ENCODE results near the gene SEPHS1. TPM values are rescaled to one million over a fixed set of nuclear protein-coding genes. Genes with fewer than 3 reads are reported as not detected.

Gene SEPHS1
- total and polyA plus RNA-seq, 2 of the 8 experiments (the other 6 are each of a cell fraction or from before 2014, with no cell fraction given): 270 to 683 TPM

- Histone ChIP-seq H3K27ac (ENCODE audit: low read depth, low read length) (no peak overlapping the region), H4K91ac (replicated peaks; ENCODE audit: insufficient read length, low read length) (no peak overlapping the region), H4K8ac (ENCODE audit: extremely low read depth, insufficient read depth, low read length) (no peak overlapping the region), H2BK20ac (ENCODE audit: low read length) (no peak overlapping the region), H3K27me3 (replicated peaks in 1 of 4; ENCODE audit: control insufficient read depth in 3 of 4, extremely low read depth in 1 of 4, insufficient read depth in 3 of 4, low read length in 3 of 4) (no peaks in the 10 kb centered on the region), H2BK15ac (ENCODE audit: low read length) (no peak overlapping the region), H3K4me3 (ENCODE audit: extremely low read depth in 1 of 4, insufficient read depth in 2 of 4, low read depth in 3 of 4, low read length in 4 of 4) (no peak overlapping the region), H3K23ac (ENCODE audit: insufficient read length) (no peak overlapping the region), H3K4me2 (ENCODE audit: insufficient read depth in 1 of 2, low read depth in 2 of 2, low read length in 2 of 2) (no peak overlapping the region), H3K4me1 (replicated peaks in 1 of 4; ENCODE audit: control insufficient read depth in 3 of 4, insufficient read depth in 4 of 4, low read length in 3 of 4) (peaks cover 4 to 8% (median 5%) of the 10 kb centered on the region in 4 experiments; a peak in 6 of 7 replicates), H3K9ac (replicated peaks in 1 of 4; ENCODE audit: extremely low read depth in 1 of 4, low read depth in 3 of 4, low read length in 3 of 4) (no peak overlapping the region), H3K14ac (ENCODE audit: insufficient read length) (no peak overlapping the region), H3K9me3 (ENCODE audit: insufficient read depth in 2 of 2, low read depth in 1 of 2, low read length in 1 of 2) (no peaks in the 10 kb centered on the region), H3K79me1 (ENCODE audit: low read depth, low read length) (peaks cover 3% of the 10 kb centered on the region; the same call in 1 of the 2 replicates), H4K5ac (ENCODE audit: insufficient read length, low read depth, low read length) (no peak overlapping the region), H3K56ac (replicated peaks; ENCODE audit: insufficient read length, low read depth, low read length) (no peak overlapping the region), H2BK120ac (replicated peaks; ENCODE audit: low read depth, low read length) (no peak overlapping the region), H3K23me2 (ENCODE audit: low read depth, low read length) (peaks cover 2% of the 10 kb centered on the region; the same call in 1 of the 2 replicates), H2BK12ac (ENCODE audit: low read depth, low read length) (no peak overlapping the region), H2BK5ac (ENCODE audit: low read depth, low read length) (no peak overlapping the region), H4K20me1 (replicated peaks in 1 of 2; ENCODE audit: control insufficient read depth in 1 of 2, insufficient read depth in 2 of 2, low read length in 2 of 2) (peaks cover 12 to 14% of the 10 kb centered on the region in 2 experiments), H2AFZ (ENCODE audit: low read length) (no peak overlapping the region), H2AK5ac (ENCODE audit: low read depth, low read length) (no peak overlapping the region), H3K36me3 (ENCODE audit: control insufficient read depth in 2 of 4, insufficient read depth in 4 of 4, low read length in 3 of 4) (peaks cover 40 to 92% (median 71%) of the 10 kb centered on the region in 4 experiments), H3K79me2 (ENCODE audit: control insufficient read depth in 1 of 2, insufficient read depth in 2 of 2, low read length in 2 of 2) (peaks cover 0 to 38% of the 10 kb centered on the region in 2 experiments; a peak in 2 of 4 replicates), H3K18ac (ENCODE audit: extremely low read depth, low read length) (no peak overlapping the region), H3K4ac (replicated peaks; ENCODE audit: insufficient read length, low read depth, low read length) (no peak overlapping the region)
- DNase-seq (ENCODE audit: low read depth in 1 of 2, low spot score in 2 of 2) (no peak), FAIRE-seq (no peak)
- ChIA-PET POLR2A (ENCODE audit: partially characterized antibody) (interaction anchor here (1.0 to 4.6 kb wide), 5 partner anchors 9 to 22 kb away, joined by 3 to 50 read pairs (median 12); no protein-coding TSS in a partner anchor), CTCF (ENCODE audit: partially characterized antibody) (interaction anchor here (3.6 kb wide), 1 partner anchor 23 kb away, joined by 24 read pairs; no protein-coding TSS in a partner anchor)
- WGBS, 2 experiments (ENCODE audit: extremely low coverage in 1 of 2, insufficient coverage in 1 of 2, insufficient read length in 1 of 2, insufficient replicate concordance in 2 of 2, low coverage in 1 of 2, low lambda C conversion rate in 2 of 2, missing lambda C conversion rate in 1 of 2): 96% methylated on average over 5 of the region's 5 CpGs; no CpG with 5 or more reads in 1 of the 2 experiments
- TF ChIP-seq KDM1A (IDR thresholded peaks at IDR 0.05; ENCODE audit: borderline replicate concordance, low read length) (no peak), JUND (IDR thresholded peaks at IDR 0.05; ENCODE audit: low read length) (no peak), CBX8 (IDR thresholded peaks at IDR 0.05; ENCODE audit: borderline replicate concordance, low read depth, low read length) (no peak)
Measured at GRCh38 chr10:13328126-13328525, 20.0 kb downstream of the SEPHS1 start.

Measured in H1 (cell line).